ENCODE measurements around the gene C11orf52. TPM values are rescaled to one million over a fixed set of nuclear protein-coding genes. Genes with fewer than 3 reads are reported as not detected.
A peak's percentile ranks its signal among the peaks of the same experiment; 100 is the strongest.

C11orf52 gene
- total and polyA plus RNA-seq, 2 of the 13 experiments (the other 11 are each of a cell fraction or from before 2014, with no cell fraction given), result 7.4 to 11.0 TPM

GRCh38 chr11:111925953-111926352, 7.2 kb downstream of the C11orf52 start:
- Histone ChIP-seq H3K4me1 (ENCODE audit: insufficient read depth, low read length) (peaks cover 77% of the 10 kb centered on the region), H3K9ac (ENCODE audit: insufficient read depth, low read depth, low read length) (peak overlapping the region; percentile 64; the same call in 1 of the 2 replicates), H3K4me3 (replicated peaks in 1 of 3; ENCODE audit: insufficient read depth in 1 of 3, low read depth in 2 of 3, low read length in 3 of 3) (peak overlapping the region in 1 of 3 experiments; percentile 58; a peak in 1 of 6 replicates), H3K36me3 (replicated peaks in 1 of 2; ENCODE audit: control insufficient read depth in 1 of 2, insufficient read depth in 2 of 2, low read length in 2 of 2) (no peaks in the 10 kb centered on the region), H3K9me3 (ENCODE audit: low read length) (no peaks in the 10 kb centered on the region), H3K79me2 (ENCODE audit: insufficient read depth, low read length) (no peaks in the 10 kb centered on the region), H4K20me1 (ENCODE audit: insufficient read depth, low read length) (no peaks in the 10 kb centered on the region), H3K4me2 (ENCODE audit: low read depth, low read length) (peak overlapping the region; percentile 69), H3K27ac (ENCODE audit: extremely low read length, insufficient read depth, low read length) (peak overlapping the region; percentile 92), H3K27me3 (ENCODE audit: control insufficient read depth in 1 of 2, insufficient read depth in 2 of 2, low read length in 2 of 2) (no peaks in the 10 kb centered on the region), H2AFZ (ENCODE audit: low read length) (no peak overlapping the region)
- DNase-seq (ENCODE audit: low spot score) (no peak), FAIRE-seq (no peak), ATAC-seq (no peak)
- in situ Hi-C loops (cut with HindIII; ENCODE audit: extremely low pct_ligation_motif_present, low pct_unique_long_range_greater_than_20kb) (loop anchor here (5.0 kb wide), 1 partner anchor 49 kb away; the partner anchor contains the start of genes CFAP68 and FDXACB1), intact Hi-C loops (cut with micrococcal nuclease; ENCODE audit: unreplicated experiment) (loop anchor here (2.0 kb wide), 1 partner anchor 47 kb away; the partner anchor contains the start of genes CFAP68 and FDXACB1)
- no TSS peak for BruUV-seq (replicated peaks)
- peak; percentile 54; the same call in 1 of the 2 replicates for TF ChIP-seq ZBTB38 (CRISPR knock-in tag; IDR thresholded peaks at IDR 0.05)
- TF ChIP-seq ZNF558 (CRISPR knock-in tag; IDR thresholded peaks at IDR 0.05; ENCODE audit: borderline replicate concordance), result 0 out of 2 replicates have a peak, but pooled peaks have one; percentile 17
- no peak for TF ChIP-seq ZBTB8A (CRISPR knock-in tag; IDR thresholded peaks at IDR 0.05; ENCODE audit: borderline replicate concordance, low read depth)
- no peak for TF ChIP-seq CEBPB (IDR thresholded peaks at IDR 0.05; ENCODE audit: borderline replicate concordance, low read depth, low read length)
- ChIA-PET POLR2A (interaction anchor here (1.0 to 2.7 kb wide), 8 partner anchors 8 to 99 kb away, joined by 3 to 66 read pairs (median 14); partner anchors contain the start of genes ALG9, C11orf52, CRYAB and DIXDC1), CTCF (ENCODE audit: low intra/inter-chr PET ratio, low total read pairs) (no interaction called here)
- 98% methylated on average over 15 of the region's 16 CpGs for WGBS (ENCODE audit: low lambda C conversion rate)

GRCh38 chr11:111926505-111927391, 8.0 kb downstream of the C11orf52 start:
- H3K4me3 ChIP-seq (replicated peaks in 1 of 3; ENCODE audit: insufficient read depth in 1 of 3, low read depth in 2 of 3, low read length in 3 of 3), result peak overlapping the region; percentile 32 to 60 (median 47); a peak in 5 of 6 replicates
- DNase-seq (ENCODE audit: low spot score) (peak; percentile 93), ATAC-seq (peak; percentile 93), FAIRE-seq (peak; percentile 58)
- no peaks in the 10 kb centered on the region for H4K20me1 ChIP-seq (ENCODE audit: insufficient read depth, low read length)
- POLR2A ChIA-PET, result interaction anchor here (0.8 to 2.7 kb wide), 21 partner anchors 9 to 200 kb away, joined by 3 to 66 read pairs (median 5); partner anchors contain the start of genes ALG9, C11orf52, CFAP68 and CRYAB
- in situ Hi-C loops (cut with HindIII; ENCODE audit: extremely low pct_ligation_motif_present, low pct_unique_long_range_greater_than_20kb) (loop anchor here (5.0 kb wide), 1 partner anchor 49 kb away; the partner anchor contains the start of genes CFAP68 and FDXACB1), intact Hi-C loops (cut with micrococcal nuclease; ENCODE audit: unreplicated experiment) (loop anchor here (1.0 to 2.0 kb wide), 2 partner anchors 48 to 56 kb away; partner anchors contain the start of genes CFAP68 and FDXACB1)
- 4% methylated on average over 33 of the region's 47 CpGs for WGBS (ENCODE audit: low lambda C conversion rate)
- peak overlapping the region; percentile 92 for H3K27ac ChIP-seq (ENCODE audit: extremely low read length, insufficient read depth, low read length)
- peak overlapping the region; percentile 64 for H3K9ac ChIP-seq (ENCODE audit: insufficient read depth, low read depth, low read length)
- CTCF ChIA-PET (ENCODE audit: low intra/inter-chr PET ratio, low total read pairs), result no interaction called here
- BruUV-seq (replicated peaks), result TSS peak; percentile 98
- no peaks in the 10 kb centered on the region for H3K36me3 ChIP-seq (replicated peaks in 1 of 2; ENCODE audit: control insufficient read depth in 1 of 2, insufficient read depth in 2 of 2, low read length in 2 of 2)
- H3K9me3 ChIP-seq (ENCODE audit: low read length), result no peaks in the 10 kb centered on the region
- H3K4me2 ChIP-seq (ENCODE audit: low read depth, low read length), result peak overlapping the region; percentile 73
- no peak overlapping the region for H2AFZ ChIP-seq (ENCODE audit: low read length)
- no peaks in the 10 kb centered on the region for H3K79me2 ChIP-seq (ENCODE audit: insufficient read depth, low read length)
- peaks cover 71% of the 10 kb centered on the region for H3K4me1 ChIP-seq (ENCODE audit: insufficient read depth, low read length)
- H3K27me3 ChIP-seq (ENCODE audit: control insufficient read depth in 1 of 2, insufficient read depth in 2 of 2, low read length in 2 of 2), result no peaks in the 10 kb centered on the region
- TF ChIP-seq DZIP1 (CRISPR knock-in tag; IDR thresholded peaks at IDR 0.05) (no peak), ZNF282 (IDR thresholded peaks at IDR 0.05; ENCODE audit: partially characterized antibody) (no peak), ZNF292 (CRISPR knock-in tag; IDR thresholded peaks at IDR 0.05; ENCODE audit: borderline replicate concordance, low read depth) (no peak; the same call in 1 of the 2 replicates), NAIF1 (CRISPR knock-in tag; IDR thresholded peaks at IDR 0.05; ENCODE audit: borderline replicate concordance) (no peak), POLR2AphosphoS5 (IDR thresholded peaks at IDR 0.05; ENCODE audit: low read depth, low read length) (peak; percentile 86), XRCC5 (optimal IDR thresholded peaks at IDR 0.05; ENCODE audit: low read length) (peak; percentile 47), GABPA (IDR thresholded peaks at IDR 0.05; ENCODE audit: low read depth, low read length) (peak; percentile 42; the same call in 1 of the 2 replicates), GABPA (CRISPR knock-in tag; IDR thresholded peaks at IDR 0.05; ENCODE audit: low read depth) (peak; percentile 74), ZNF234 (CRISPR knock-in tag; conservative IDR thresholded peaks at IDR 0.05) (no peak)
